HG02642 (cell line): ENCODE data around the gene TENM4.

ENCODE experiments used
- ATAC-seq: cut with Tn5 transposase; IDR thresholded peaks from one replicate; pipeline ENCODE4 v1.9.1; 2021; ENCODE audit warnings: mild to moderate bottlenecking; ENCODE audit not compliant: unreplicated experiment, poor library complexity

TENM4 gene

GRCh38 chr11:78932757-78933156 lies 508.1 kb downstream of the TENM4 start:
- no peak for ATAC-seq

GRCh38 chr11:78931891-78932290 lies 508.9 kb downstream of the TENM4 start:
- ATAC-seq = no peak

DNA sequence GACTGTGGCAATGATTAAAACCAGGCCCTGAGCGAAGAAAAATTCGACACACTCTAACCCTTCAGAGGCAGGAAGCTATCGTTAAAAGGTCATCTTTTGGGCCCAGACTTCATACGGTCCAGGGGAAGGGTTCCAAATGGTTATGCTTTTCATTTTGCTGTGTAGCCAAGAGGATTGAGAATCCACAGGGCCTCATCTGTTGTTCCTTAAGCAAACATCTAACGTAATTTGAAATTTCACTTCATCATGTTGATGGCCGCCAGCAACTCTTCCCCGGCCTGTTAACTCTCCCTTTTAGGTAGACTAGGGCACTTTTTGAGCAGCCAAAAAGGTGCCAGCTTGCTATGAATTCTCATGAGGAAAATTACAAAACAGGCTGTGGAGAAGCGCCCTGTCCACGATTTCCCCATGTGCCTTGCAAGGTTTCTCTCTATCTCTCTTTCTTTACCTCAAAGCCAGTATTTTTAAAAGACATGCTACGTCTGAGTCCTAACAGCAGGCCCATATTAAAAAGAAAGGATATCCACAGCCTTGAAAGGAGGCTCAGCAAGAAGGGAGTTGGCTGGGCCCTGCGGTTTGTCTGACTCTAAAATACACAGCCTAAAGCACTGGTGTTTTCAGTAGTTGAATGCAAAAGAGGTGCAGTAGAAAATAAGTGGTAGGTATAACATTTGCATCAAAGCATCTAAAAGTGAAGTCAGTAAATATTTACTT lies 509.9 kb downstream of the TENM4 start:
- ATAC-seq = no peak

GRCh38 chr11:78929906-78930220 lies 511.0 kb downstream of the TENM4 start:
- ATAC-seq = no peak

DNA sequence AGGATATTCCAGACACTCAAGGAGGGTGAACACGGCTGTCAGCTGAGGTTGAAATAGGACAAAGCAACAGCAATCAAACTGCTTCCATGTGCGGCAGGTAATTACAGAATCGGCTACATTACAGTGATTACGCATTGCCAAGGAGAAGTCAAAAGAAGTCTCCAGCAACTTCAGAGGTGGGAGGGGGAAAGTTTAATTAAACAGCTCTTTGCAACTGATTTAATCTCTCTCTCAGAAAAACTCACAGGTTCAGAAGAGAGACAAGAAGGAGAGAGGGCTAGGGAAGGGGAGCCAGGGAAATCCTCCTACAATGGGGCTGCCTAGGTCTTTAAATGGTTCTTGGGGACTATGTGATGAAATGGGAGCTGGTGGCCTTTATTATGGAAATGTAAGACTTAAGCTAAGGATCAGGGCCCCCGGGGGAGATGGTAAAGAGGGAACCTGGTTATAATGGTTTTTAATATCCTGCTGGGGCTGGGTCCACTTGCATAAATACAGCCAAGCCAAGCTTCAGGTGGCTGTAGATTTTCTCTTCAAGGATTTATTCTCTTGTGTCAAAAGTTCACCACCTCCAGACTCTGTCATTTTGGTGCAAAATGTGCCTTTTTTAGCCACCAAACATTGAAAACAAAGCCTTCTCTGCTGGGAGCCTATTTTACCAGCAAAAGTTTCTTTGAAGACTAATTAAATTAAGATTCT lies 511.5 kb downstream of the TENM4 start:
- no peak for ATAC-seq

- ATAC-seq = no peak
Observed at GRCh38 chr11:78927511-78927910, 513.3 kb downstream of the TENM4 start.

- no peak for ATAC-seq
Observed at GRCh38 chr11:78926633-78927338, 514.0 kb downstream of the TENM4 start.

- ATAC-seq = no peak
Observed at GRCh38 chr11:78925387-78925786, 515.4 kb downstream of the TENM4 start.

GRCh38 chr11:78922859-78923625 lies 517.8 kb downstream of the TENM4 start:
- ATAC-seq = no peak

DNA sequence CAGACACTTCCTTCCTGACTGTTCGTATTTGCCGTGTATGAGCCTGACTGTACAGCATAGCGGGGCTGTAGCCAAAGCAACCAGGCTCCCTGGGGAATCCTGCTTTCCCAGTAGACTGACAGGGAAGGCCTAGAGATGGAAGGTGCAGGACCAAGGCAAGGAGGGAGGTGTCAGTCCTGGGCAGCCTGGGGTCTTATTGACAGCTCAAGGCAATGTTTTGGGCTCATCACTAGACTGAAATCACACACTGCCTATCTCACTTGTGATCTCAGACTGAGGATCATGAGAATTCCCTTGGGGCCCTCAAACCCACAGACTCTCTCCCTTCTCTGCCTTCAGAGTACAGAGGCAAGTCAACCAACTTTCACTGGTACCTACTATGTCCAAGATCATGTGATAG lies 519.3 kb downstream of the TENM4 start:
- no peak for ATAC-seq

DNA sequence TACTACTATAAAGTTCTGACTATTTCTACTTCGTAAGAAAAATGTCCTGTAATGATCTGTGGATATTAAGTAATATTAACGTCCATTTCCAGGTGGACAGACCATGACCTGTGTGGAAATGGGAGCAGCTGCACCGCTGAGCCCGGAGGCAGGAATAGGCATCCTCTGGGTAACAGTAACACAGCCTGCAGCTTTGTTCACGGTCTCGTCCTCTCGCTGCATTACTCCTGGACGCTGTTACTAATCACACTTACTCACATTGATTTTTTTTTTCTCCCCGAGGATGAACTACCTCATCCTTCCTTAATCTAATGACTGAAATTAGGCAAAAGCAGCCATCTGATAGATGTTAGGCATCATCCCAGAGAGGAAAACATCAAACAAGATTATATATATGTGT lies 520.5 kb downstream of the TENM4 start:
- ATAC-seq = no peak

DNA sequence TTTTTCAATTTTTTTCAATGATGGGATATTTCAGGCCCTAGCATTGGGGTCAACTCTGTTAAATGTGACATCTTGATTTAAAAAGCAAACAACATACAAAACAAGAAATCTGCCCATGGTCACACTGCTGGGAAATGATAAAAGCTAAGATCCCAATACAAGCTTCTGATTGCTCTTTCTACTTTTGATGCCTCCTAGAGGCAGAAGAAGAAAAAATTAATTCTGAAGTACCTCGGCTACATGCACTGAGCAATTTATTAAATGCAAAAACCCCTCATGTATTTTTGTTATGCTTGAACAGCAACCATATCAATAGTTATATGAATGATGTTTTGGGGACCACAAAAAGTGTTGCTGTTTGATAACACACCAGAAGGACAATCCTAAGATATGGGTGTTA lies 524.1 kb downstream of the TENM4 start:
- ATAC-seq = no peak

GRCh38 chr11:78914503-78914902 lies 526.3 kb downstream of the TENM4 start:
- ATAC-seq = no peak

DNA sequence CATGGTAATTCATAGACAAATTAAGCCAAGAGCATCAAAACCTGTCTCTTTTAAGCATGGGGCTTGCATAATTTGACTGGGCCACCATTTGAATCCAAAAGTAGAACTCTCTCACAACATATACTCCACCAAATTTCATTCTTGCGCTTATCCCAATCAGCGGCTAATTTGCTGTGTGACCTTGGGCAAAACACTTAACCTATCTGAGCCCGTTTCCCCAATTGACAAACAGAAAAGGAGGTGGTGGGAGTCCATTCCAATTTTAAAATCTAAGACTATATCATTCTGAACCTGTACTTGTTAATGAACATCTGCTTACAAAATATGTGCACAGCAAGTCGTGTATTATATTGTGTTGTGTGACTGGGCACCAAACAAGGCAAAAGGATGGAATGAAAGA lies 528.1 kb downstream of the TENM4 start:
- ATAC-seq = no peak

- no peak for ATAC-seq
Observed at GRCh38 chr11:78910322-78910721, 530.5 kb downstream of the TENM4 start.

DNA sequence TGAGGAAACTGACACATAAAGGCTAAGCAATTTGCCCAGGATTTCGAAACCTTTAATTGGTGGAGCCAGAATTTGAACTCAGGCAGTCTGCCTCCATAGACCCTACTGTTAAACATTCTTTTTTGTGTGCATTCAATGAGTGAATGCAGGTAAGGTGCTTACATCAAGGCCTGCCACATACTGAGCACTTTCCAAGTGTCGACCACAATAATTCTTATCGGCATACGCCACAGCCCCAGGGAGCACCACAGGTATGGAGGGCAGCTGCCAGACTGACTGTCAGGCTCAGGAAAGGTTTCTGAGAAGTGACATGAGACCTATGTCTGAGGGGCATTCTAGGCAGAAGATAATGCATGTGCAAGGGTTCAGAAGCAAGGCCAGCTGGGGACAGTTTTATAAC lies 531.4 kb downstream of the TENM4 start:
- ATAC-seq = no peak

DNA sequence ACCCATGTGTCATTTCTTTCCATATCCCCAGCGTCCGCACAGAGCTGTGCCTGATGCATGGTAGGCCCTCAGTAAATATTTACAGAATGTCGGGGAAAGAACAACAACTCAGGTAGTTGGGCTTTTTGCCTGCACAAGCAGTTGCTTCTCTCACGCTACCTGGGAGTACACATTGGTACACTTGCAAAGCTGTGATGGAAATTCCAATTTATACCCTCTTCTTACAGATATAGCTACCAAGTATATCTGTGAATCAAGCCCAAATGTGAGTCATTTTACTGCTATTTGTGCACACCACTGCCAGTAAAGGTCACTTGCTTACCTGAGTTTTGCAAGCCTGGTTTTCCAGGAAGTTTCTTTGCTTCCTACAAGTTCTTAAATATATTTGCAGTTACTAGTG lies 533.2 kb downstream of the TENM4 start:
- ATAC-seq = no peak

DNA sequence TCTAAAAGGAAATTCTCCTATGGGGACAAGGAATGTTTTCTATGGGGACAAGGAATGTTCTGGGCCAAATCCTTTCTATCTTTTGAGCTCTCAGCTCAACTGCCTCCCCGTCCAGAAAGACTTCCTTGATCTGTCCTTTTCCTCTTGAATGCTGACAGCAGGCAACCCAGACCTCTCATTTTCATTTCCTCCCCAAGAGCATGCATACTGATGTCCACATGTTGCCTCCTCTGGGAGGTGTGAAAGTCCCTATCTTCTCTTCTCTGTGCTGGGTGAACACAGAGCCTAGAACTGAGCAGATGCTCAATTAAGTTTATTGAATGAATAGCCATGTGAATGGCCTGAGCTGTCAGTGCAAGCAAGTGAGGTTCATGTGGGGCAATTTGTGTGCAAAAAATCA lies 534.3 kb downstream of the TENM4 start:
- ATAC-seq = no peak

GRCh38 chr11:78905756-78906155 lies 535.1 kb downstream of the TENM4 start:
- ATAC-seq = no peak

DNA sequence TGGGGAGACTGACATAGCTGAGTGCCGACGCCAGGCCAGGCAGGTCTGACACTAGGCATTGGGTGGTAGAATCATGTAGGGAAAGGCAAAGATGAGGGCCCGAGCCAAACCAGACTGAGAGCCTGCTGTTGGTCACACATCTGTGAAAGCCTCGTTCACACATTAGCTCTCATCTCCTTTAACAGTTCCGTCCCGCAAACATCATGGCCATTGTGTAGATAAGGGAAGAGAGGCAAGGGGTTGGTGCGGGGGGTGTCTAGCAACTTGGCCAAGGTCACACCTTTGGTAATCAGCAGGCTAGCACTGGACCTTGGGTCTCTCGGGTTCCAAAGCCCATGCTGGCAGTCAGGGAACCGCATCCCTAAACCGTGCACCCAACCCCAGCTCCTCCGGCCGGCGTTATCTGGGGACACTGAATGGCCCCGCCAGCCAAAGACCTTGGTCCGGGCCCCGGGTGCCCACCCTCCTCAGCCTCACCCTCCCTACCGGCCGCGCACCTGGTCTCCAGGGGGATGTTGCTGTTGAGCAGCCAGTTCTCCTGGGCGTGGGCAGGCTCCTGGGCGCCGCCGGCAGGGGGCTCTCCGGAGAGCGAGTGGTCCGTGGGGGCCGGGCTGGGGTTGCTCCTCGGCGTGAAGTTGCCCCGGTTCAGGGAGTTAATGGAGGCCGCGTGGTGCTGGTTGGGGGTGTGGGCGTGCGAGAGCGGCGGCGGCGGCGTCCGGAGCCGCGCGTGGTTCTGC lies 537.9 kb downstream of the TENM4 start:
- no peak for ATAC-seq
